WTC11 (cell line): ENCODE results near the gene CCDC170.

Source experiments
- CTCF ChIP-seq: fragments of 200-600 bp; IDR thresholded peaks from 2 replicates; pipeline ENCODE4 v1.8.0; 2022; ENCODE audit warnings: antibody characterized with exemption
- HMGA2 ChIP-seq: fragments of 250-450 bp; sonication (Bioruptor Pico); IDR thresholded peaks from 2 replicates; pipeline ENCODE4 v1.4.0; 2021; ENCODE audit warnings: mild to moderate bottlenecking, moderate library complexity
- JUN ChIP-seq: sonication (generic); formaldehyde crosslinking; IDR thresholded peaks from 2 replicates; pipeline ENCODE4 v1.8.0; 2023; ENCODE audit warnings: mild to moderate bottlenecking, missing genetic modification reagents
- MAX ChIP-seq: sonication (generic); formaldehyde crosslinking; IDR thresholded peaks from 2 replicates; pipeline ENCODE4 v1.8.0; 2022; ENCODE audit warnings: mild to moderate bottlenecking, missing genetic modification reagents
- NR2C2 ChIP-seq: sonication (generic); formaldehyde crosslinking; IDR thresholded peaks from 2 replicates; pipeline ENCODE4 v1.8.0; 2022; ENCODE audit warnings: mild to moderate bottlenecking, missing genetic modification reagents
- NR3C1 ChIP-seq: sonication (generic); formaldehyde crosslinking; conservative IDR thresholded peaks from 2 replicates; pipeline ENCODE4 v1.8.1; 2023; ENCODE audit warnings: low read depth, mild to moderate bottlenecking, missing genetic modification reagents
- SMAD3 ChIP-seq: sonication (generic); formaldehyde crosslinking; IDR thresholded peaks from 2 replicates; pipeline ENCODE4 v1.8.0; 2022; ENCODE audit warnings: missing genetic modification reagents, mild to moderate bottlenecking, borderline replicate concordance
- SP1 ChIP-seq: sonication (generic); formaldehyde crosslinking; conservative IDR thresholded peaks from 2 replicates; pipeline ENCODE4 v1.8.1; 2022; ENCODE audit warnings: missing genetic modification reagents
- TP53 ChIP-seq: sonication (generic); formaldehyde crosslinking; IDR thresholded peaks from 2 replicates; pipeline ENCODE4 v1.8.1; 2023; ENCODE audit warnings: mild to moderate bottlenecking, missing genetic modification reagents
- USF2 ChIP-seq: sonication (generic); formaldehyde crosslinking; IDR thresholded peaks from 2 replicates; pipeline ENCODE4 v1.8.1; 2023; ENCODE audit warnings: mild to moderate bottlenecking, missing genetic modification reagents, moderate library complexity
- ZBTB21 ChIP-seq: sonication (generic); formaldehyde crosslinking; IDR thresholded peaks from 2 replicates; pipeline ENCODE4 v1.8.1; 2023; ENCODE audit warnings: mild to moderate bottlenecking, missing genetic modification reagents, borderline replicate concordance
- ZNF121 ChIP-seq: sonication (generic); formaldehyde crosslinking; IDR thresholded peaks from 2 replicates; pipeline ENCODE4 v1.8.0; 2023; ENCODE audit warnings: missing genetic modification reagents
- ZSCAN18 ChIP-seq: fragments of 250-450 bp; sonication (Bioruptor Pico); IDR thresholded peaks from 2 replicates; pipeline ENCODE4 v2.1.2; 2022; ENCODE audit warnings: mild to moderate bottlenecking, moderate library complexity

DNA sequence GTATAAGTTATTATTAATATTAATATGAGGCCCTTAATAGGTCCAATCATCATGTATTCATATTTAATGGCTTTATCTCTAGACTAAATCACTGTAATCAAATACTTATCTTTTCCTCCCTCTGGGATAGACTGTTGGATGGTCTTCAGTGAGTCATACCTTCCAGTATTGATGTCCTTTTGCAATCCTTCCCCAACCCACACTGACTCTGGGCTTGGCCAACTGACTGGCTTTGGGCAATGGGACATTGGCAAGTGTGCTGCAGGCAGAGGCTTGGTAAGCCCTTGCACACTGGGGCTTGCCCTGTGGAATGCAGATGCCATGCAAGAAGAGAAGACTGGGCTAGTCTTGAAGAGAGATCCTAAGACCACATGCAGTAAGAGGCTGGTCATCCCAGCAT, 136.6 kb downstream of the CCDC170 start:
- TF ChIP-seq SMAD3 (no peak), SP1 (CRISPR knock-in tag) (no peak), USF2 (CRISPR knock-in tag) (no peak), TP53 (no peak), CTCF (no peak), ZSCAN18 (CRISPR knock-in tag) (no peak), HMGA2 (CRISPR knock-in tag) (no peak), ZNF121 (CRISPR knock-in tag) (no peak), ZBTB21 (CRISPR knock-in tag) (no peak), JUN (CRISPR knock-in tag) (no peak), MAX (CRISPR knock-in tag) (no peak), NR2C2 (CRISPR knock-in tag) (no peak), NR3C1 (no peak)
